Measurements from ENCODE around the gene C1QTNF8. TPM values are rescaled to one million over a fixed set of nuclear protein-coding genes. Genes with fewer than 3 reads are reported as not detected.

Gene C1QTNF8
- total and polyA plus RNA-seq, 2 of the 8 experiments (the other 6 are each of a cell fraction or from before 2014, with no cell fraction given), result not detected

- Histone ChIP-seq H4K8ac (ENCODE audit: extremely low read depth, insufficient read depth, low read length) (no peak overlapping the region), H2AFZ (ENCODE audit: low read length) (no peak overlapping the region), H2BK15ac (ENCODE audit: low read length) (no peak overlapping the region), H3K79me2 (ENCODE audit: control insufficient read depth in 1 of 2, insufficient read depth in 2 of 2, low read length in 2 of 2) (no peaks in the 10 kb centered on the region), H2BK5ac (ENCODE audit: low read depth, low read length) (no peak overlapping the region), H3K27me3 (replicated peaks in 1 of 4; ENCODE audit: control insufficient read depth in 3 of 4, extremely low read depth in 1 of 4, insufficient read depth in 3 of 4, low read length in 3 of 4) (peaks cover 0 to 12% (median 7%) of the 10 kb centered on the region in 4 experiments; a peak in 5 of 7 replicates), H3K4me1 (replicated peaks in 1 of 4; ENCODE audit: control insufficient read depth in 3 of 4, insufficient read depth in 4 of 4, low read length in 3 of 4) (peaks cover 0 to 6% (median under 1%) of the 10 kb centered on the region in 4 experiments; a peak in 4 of 7 replicates), H3K4me3 (ENCODE audit: extremely low read depth in 1 of 4, insufficient read depth in 2 of 4, low read depth in 3 of 4, low read length in 4 of 4) (no peak overlapping the region), H4K91ac (replicated peaks; ENCODE audit: insufficient read length, low read length) (no peak overlapping the region), H4K5ac (ENCODE audit: insufficient read length, low read depth, low read length) (no peak overlapping the region), H3K23ac (ENCODE audit: insufficient read length) (no peak overlapping the region), H3K23me2 (ENCODE audit: low read depth, low read length) (no peaks in the 10 kb centered on the region), H3K14ac (ENCODE audit: insufficient read length) (no peak overlapping the region), H2BK12ac (ENCODE audit: low read depth, low read length) (no peak overlapping the region), H2AK5ac (ENCODE audit: low read depth, low read length) (no peak overlapping the region), H2BK120ac (replicated peaks; ENCODE audit: low read depth, low read length) (no peak overlapping the region), H3K18ac (ENCODE audit: extremely low read depth, low read length) (no peak overlapping the region), H3K4me2 (ENCODE audit: insufficient read depth in 1 of 2, low read depth in 2 of 2, low read length in 2 of 2) (no peak overlapping the region), H3K79me1 (ENCODE audit: low read depth, low read length) (no peaks in the 10 kb centered on the region), H3K56ac (replicated peaks; ENCODE audit: insufficient read length, low read depth, low read length) (no peak overlapping the region), H3K9ac (replicated peaks in 1 of 4; ENCODE audit: extremely low read depth in 1 of 4, low read depth in 3 of 4, low read length in 3 of 4) (no peak overlapping the region), H3K36me3 (ENCODE audit: control insufficient read depth in 2 of 4, insufficient read depth in 4 of 4, low read length in 3 of 4) (no peaks in the 10 kb centered on the region), H3K9me3 (ENCODE audit: insufficient read depth in 2 of 2, low read depth in 1 of 2, low read length in 1 of 2) (no peaks in the 10 kb centered on the region), H3K27ac (ENCODE audit: low read depth, low read length) (no peak overlapping the region), H2BK20ac (ENCODE audit: low read length) (no peak overlapping the region), H3K4ac (replicated peaks; ENCODE audit: insufficient read length, low read depth, low read length) (no peak overlapping the region), H4K20me1 (replicated peaks in 1 of 2; ENCODE audit: control insufficient read depth in 1 of 2, insufficient read depth in 2 of 2, low read length in 2 of 2) (peaks cover 0 to 4% of the 10 kb centered on the region in 2 experiments)
- TF ChIP-seq GABPA (IDR thresholded peaks at IDR 0.05; ENCODE audit: borderline replicate concordance, insufficient read depth, low read length), result no peak
- no peak for TF ChIP-seq YY1 (IDR thresholded peaks at IDR 0.05; ENCODE audit: low read depth, low read length)
- no peak for TF ChIP-seq SRF (IDR thresholded peaks at IDR 0.05; ENCODE audit: low read depth, low read length)
- TF ChIP-seq BCL11A (IDR thresholded peaks at IDR 0.05; ENCODE audit: low read depth in 2 of 2, low read length in 2 of 2), result no peak
- ChIA-PET CTCF (ENCODE audit: partially characterized antibody) (interaction anchor here (1.0 to 2.6 kb wide), 9 partner anchors 53 to 222 kb away, joined by 3 to 12 read pairs (median 3); no protein-coding TSS in a partner anchor), POLR2A (ENCODE audit: partially characterized antibody) (no interaction called here)
- 78% methylated on average over 38 of the region's 42 CpGs; no CpG with 5 or more reads in 1 of the 2 experiments for WGBS, 2 experiments (ENCODE audit: extremely low coverage in 1 of 2, insufficient coverage in 1 of 2, insufficient read length in 1 of 2, insufficient replicate concordance in 2 of 2, low coverage in 1 of 2, low lambda C conversion rate in 2 of 2, missing lambda C conversion rate in 1 of 2)
- FAIRE-seq (no peak), DNase-seq (ENCODE audit: low read depth in 1 of 2, low spot score in 2 of 2) (no peak)
Observed at GRCh38 chr16:1108299-1109252, 12.5 kb upstream of the C1QTNF8 start.

Data from H1 (cell line).